CD4-positive, alpha-beta T cell (primary cell): Measurements from ENCODE around the gene NHS. TPM values are rescaled to one million over a fixed set of nuclear protein-coding genes. Genes with fewer than 3 reads are reported as not detected.

Experiments used
- ATAC-seq: fragments of 200-7000 bp; cut with Tn5 transposase; one replicate; pipeline ENCODE4 v1.10.0; 2022; ENCODE audit warnings: mild to moderate bottlenecking; ENCODE audit not compliant: poor library complexity
- CTCF ChIA-PET: fragments of 350-600 bp; sonication (Branson Sonifier 250); formaldehyde crosslinking; loops from one replicate; lab custom pipeline; 2021; ENCODE audit warnings: antibody characterized with exemption, inconsistent platforms; lab: Charles Lee
- POLR2A ChIA-PET: fragments of 350-600 bp; sonication (Branson Sonifier 250); formaldehyde crosslinking; loops from one replicate; lab custom pipeline; 2021; ENCODE audit warnings: antibody characterized with exemption, inconsistent platforms; lab: Charles Lee
- DNase-seq, 14 experiments: peaks; one replicate each; pipeline ENCODE4 v3.0.0-alpha.2; 2013 to 2020; ENCODE audit warnings: mixed read lengths in 2 of 14
- H3K27ac ChIP-seq, 2 donors: one replicate each; pipeline versions ENCODE4 v1.5.1 to v1.7.0; 2013; ENCODE audit warnings: low read length in 2 of 2, low read depth in 1 of 2, mild to moderate bottlenecking in 1 of 2
- H3K27me3 ChIP-seq, 2 experiments: 1 replicate in 1 of 2; 2 replicates in 1 of 2; pipeline versions ENCODE4 v1.6.1 to v1.7.0; 2013; ENCODE audit warnings: low read length in 2 of 2, control low read depth in 1 of 2, mild to moderate bottlenecking in 1 of 2, moderate library complexity in 1 of 2; ENCODE audit not compliant: insufficient read depth in 2 of 2, control insufficient read depth in 1 of 2
- H3K36me3 ChIP-seq: one replicate; pipeline ENCODE4 v1.6.1; 2013; ENCODE audit warnings: low read length, control low read depth; ENCODE audit not compliant: insufficient read depth
- H3K4me1 ChIP-seq: one replicate; pipeline ENCODE4 v1.6.1; 2013; ENCODE audit warnings: low read length, control low read depth; ENCODE audit not compliant: insufficient read depth
- H3K4me3 ChIP-seq: one replicate; pipeline ENCODE4 v1.5.1; 2013; ENCODE audit warnings: mild to moderate bottlenecking, low read length, moderate library complexity
- H3K9me3 ChIP-seq, 2 experiments: 1 replicate in 1 of 2; 2 replicates in 1 of 2; pipeline versions ENCODE4 v1.6.1 to v1.7.0; 2013; ENCODE audit warnings: low read length in 2 of 2, mild to moderate bottlenecking in 2 of 2, control low read depth in 1 of 2, moderate library complexity in 1 of 2; ENCODE audit not compliant: control insufficient read depth in 1 of 2, insufficient read depth in 1 of 2
- H3K27ac Mint-ChIP-seq: one replicate; pipeline ENCODE4 v1.8.0; 2020; ENCODE audit warnings: mixed read lengths
- H3K27me3 Mint-ChIP-seq: one replicate; pipeline ENCODE4 v1.8.0; 2021; ENCODE audit warnings: mixed read lengths
- H3K36me3 Mint-ChIP-seq: one replicate; pipeline ENCODE4 v1.8.0; 2021; ENCODE audit warnings: low read depth, mixed read lengths
- H3K4me1 Mint-ChIP-seq: one replicate; pipeline ENCODE4 v1.8.0; 2021; ENCODE audit warnings: low read depth, mixed read lengths
- H3K4me3 Mint-ChIP-seq: one replicate; pipeline ENCODE4 v1.8.0; 2020; ENCODE audit warnings: mild to moderate bottlenecking, mixed read lengths
- H3K9me3 Mint-ChIP-seq: one replicate; pipeline ENCODE4 v1.8.0; 2020; ENCODE audit warnings: mixed read lengths
- CTCF ChIP-seq: fragments of 200-600 bp; IDR thresholded peaks from one replicate; pipeline ENCODE4 v1.8.0; 2022; ENCODE audit warnings: antibody characterized with exemption, mild to moderate bottlenecking
- intact Hi-C, 2 experiments: fragments of 100-400 bp; cut with DNase I in 1 of 2; cut with micrococcal nuclease in 1 of 2; formaldehyde crosslinking; loops; one replicate each; pipeline versions ENCODE4 v1.15.1 to v1.9.0; 2023 to 2025; cut with DNase I, micrococcal nuclease
- total RNA-seq, 174 experiments: library from RNA in 2 of 174; stranded (reverse) in 2 of 174; gene quantifications; one replicate each; pipeline ENCODE4 v1.2.3 and lab custom pipeline; 2021 to 2026

Gene NHS
- total RNA-seq, 2 experiments from 2014 or later: 0.36 to 0.53 TPM

DNA sequence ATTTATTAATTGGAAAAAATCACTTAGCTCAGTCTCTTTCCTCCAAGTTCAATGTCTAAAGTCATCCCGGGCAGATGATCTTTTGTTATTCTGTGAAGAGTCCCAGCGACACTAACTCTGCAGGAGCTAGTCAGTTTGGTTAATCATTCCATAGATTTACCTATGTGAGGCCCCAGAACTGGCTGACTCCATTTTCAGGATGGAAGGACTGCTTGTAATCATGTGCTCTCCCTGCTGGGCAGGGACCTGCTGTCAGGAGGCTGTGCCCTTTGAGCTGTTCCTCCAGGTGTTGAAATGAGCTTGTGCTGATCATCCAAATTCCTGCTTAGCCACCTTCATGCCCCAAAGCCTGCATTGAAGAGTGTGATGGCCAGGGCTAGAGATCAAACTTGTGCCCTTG lies 169.8 kb downstream of the NHS start:
- H3K36me3 ChIP-seq: no peaks in the 10 kb centered on the region
- Mint-ChIP-seq H3K27ac (no peak overlapping the region), H3K36me3 (no peaks in the 10 kb centered on the region), H3K4me1 (no peaks in the 10 kb centered on the region), H3K27me3 (no peaks in the 10 kb centered on the region), H3K9me3 (no peaks in the 10 kb centered on the region), H3K4me3 (no peak overlapping the region)
- no peaks in the 10 kb centered on the region for H3K27me3 ChIP-seq
- DNase-seq (no peak), ATAC-seq (no peak)
- no peak for TF ChIP-seq CTCF
- ChIA-PET CTCF (no interaction called here), POLR2A (no interaction called here)
- H3K4me3 ChIP-seq: no peak overlapping the region
- no peak overlapping the region for H3K27ac ChIP-seq
- no peaks in the 10 kb centered on the region for H3K9me3 ChIP-seq
- intact Hi-C loops: no loop called here
- no peaks in the 10 kb centered on the region for H3K4me1 ChIP-seq

DNA sequence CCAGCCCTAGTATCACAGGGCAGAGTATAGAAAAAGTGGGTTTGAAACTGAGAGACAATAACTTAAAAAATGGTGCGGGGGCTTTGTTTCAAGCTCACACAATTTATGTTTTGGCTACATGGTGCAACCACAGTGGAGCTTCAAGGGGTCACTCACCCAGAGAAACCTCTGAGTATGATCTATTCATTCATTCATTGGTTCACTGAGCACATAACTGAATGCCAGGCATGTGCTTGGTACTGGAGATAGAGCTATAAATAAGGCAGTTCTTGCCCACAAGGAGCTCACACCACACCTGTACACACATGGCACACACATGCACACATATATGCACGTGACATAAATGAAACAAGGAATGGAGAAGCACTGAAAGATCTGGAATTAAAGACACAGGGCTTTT lies 171.4 kb downstream of the NHS start:
- POLR2A ChIA-PET: no interaction called here
- Mint-ChIP-seq H3K4me1 (no peaks in the 10 kb centered on the region), H3K27ac (no peak overlapping the region), H3K9me3 (no peaks in the 10 kb centered on the region), H3K4me3 (no peak overlapping the region), H3K27me3 (no peaks in the 10 kb centered on the region), H3K36me3 (no peaks in the 10 kb centered on the region)
- intact Hi-C loops: no loop called here
- H3K36me3 ChIP-seq: no peaks in the 10 kb centered on the region
- ATAC-seq: no peak
- no peaks in the 10 kb centered on the region for H3K4me1 ChIP-seq
- no peak for TF ChIP-seq CTCF
- DNase-seq: no peak
- no peaks in the 10 kb centered on the region for H3K9me3 ChIP-seq
- no peak overlapping the region for H3K27ac ChIP-seq
- CTCF ChIA-PET: no interaction called here
- H3K27me3 ChIP-seq: no peaks in the 10 kb centered on the region
- no peak overlapping the region for H3K4me3 ChIP-seq

DNA sequence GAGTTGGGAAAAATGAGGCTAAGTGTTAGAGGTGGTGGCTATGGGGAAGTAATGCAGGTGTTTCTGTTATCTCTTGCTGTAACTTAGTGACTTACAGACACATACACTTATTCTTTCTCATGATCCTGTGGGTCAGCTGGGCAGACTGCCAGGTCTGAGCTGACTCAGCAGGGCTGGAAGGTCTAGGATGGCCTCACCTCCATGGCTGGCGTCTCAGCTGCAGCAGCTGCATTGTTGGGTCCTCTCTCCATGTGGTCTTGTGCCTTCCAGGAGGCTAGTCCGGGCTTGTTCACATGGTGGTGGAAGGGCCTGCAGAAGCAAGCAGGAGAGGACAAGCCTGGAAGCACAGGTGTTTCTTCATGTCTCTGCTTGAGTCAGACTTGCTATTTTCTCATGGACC lies 172.7 kb downstream of the NHS start:
- H3K4me3 ChIP-seq: no peak overlapping the region
- no peaks in the 10 kb centered on the region for H3K4me1 ChIP-seq
- Mint-ChIP-seq H3K36me3 (no peaks in the 10 kb centered on the region), H3K27ac (no peak overlapping the region), H3K9me3 (no peaks in the 10 kb centered on the region), H3K27me3 (no peaks in the 10 kb centered on the region), H3K4me1 (no peaks in the 10 kb centered on the region), H3K4me3 (no peak overlapping the region)
- POLR2A ChIA-PET: no interaction called here
- H3K9me3 ChIP-seq: no peaks in the 10 kb centered on the region
- DNase-seq: no peak
- intact Hi-C loops: no loop called here
- no peak for ATAC-seq
- no peak overlapping the region for H3K27ac ChIP-seq
- no peaks in the 10 kb centered on the region for H3K36me3 ChIP-seq
- CTCF ChIA-PET: no interaction called here
- no peaks in the 10 kb centered on the region for H3K27me3 ChIP-seq
- TF ChIP-seq CTCF: no peak
